ENCODE measurements around the gene PLA2G2F.

DNA sequence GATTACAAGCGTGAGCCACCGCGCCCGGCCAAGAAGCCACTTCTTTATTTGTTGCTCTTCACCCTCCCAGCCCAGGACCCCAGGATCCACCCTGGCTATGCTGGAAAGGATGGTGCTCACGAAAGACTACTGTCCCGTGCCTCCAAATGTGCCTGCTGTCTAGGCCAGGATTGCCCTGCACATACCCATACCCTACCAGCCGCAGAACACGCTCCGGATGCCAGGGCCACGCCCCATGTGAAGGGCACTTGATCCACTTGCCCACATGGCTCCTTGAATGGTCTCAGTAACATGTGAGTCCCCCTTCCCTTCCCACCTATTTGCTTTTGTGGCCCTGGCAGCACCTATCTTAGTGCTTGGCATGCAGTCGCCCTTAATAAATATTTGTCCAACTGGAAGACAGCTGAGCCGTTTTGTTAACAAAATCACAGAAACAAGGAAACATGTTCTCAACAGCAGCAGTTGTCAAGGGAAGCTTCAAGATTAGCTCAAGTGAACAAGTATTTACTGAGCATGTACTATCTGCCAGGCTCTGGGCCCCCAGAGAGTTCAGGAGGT lies 33.0 kb downstream of the PLA2G2F start:
- TF ChIP-seq POLR2AphosphoS5 (IDR thresholded peaks at IDR 0.05; ENCODE audit: low read depth, low read length), result no peak
- no peak for TF ChIP-seq TAF1 (IDR thresholded peaks at IDR 0.05; ENCODE audit: borderline replicate concordance, insufficient read depth, low read length)
- TF ChIP-seq, protein P1, sequence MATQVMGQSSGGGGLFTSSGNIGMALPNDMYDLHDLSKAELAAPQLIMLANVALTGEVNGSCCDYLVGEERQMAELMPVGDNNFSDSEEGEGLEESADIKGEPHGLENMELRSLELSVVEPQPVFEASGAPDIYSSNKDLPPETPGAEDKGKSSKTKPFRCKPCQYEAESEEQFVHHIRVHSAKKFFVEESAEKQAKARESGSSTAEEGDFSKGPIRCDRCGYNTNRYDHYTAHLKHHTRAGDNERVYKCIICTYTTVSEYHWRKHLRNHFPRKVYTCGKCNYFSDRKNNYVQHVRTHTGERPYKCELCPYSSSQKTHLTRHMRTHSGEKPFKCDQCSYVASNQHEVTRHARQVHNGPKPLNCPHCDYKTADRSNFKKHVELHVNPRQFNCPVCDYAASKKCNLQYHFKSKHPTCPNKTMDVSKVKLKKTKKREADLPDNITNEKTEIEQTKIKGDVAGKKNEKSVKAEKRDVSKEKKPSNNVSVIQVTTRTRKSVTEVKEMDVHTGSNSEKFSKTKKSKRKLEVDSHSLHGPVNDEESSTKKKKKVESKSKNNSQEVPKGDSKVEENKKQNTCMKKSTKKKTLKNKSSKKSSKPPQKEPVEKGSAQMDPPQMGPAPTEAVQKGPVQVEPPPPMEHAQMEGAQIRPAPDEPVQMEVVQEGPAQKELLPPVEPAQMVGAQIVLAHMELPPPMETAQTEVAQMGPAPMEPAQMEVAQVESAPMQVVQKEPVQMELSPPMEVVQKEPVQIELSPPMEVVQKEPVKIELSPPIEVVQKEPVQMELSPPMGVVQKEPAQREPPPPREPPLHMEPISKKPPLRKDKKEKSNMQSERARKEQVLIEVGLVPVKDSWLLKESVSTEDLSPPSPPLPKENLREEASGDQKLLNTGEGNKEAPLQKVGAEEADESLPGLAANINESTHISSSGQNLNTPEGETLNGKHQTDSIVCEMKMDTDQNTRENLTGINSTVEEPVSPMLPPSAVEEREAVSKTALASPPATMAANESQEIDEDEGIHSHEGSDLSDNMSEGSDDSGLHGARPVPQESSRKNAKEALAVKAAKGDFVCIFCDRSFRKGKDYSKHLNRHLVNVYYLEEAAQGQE (IDR thresholded peaks at IDR 0.05; ENCODE audit: insufficient read depth in 1 of 2, low read depth in 2 of 2, low read length in 2 of 2), result no peak
- no peak for TF ChIP-seq SIN3A (IDR thresholded peaks at IDR 0.05; ENCODE audit: borderline replicate concordance, insufficient read depth, low read length)
- TF ChIP-seq FOXP2 (optimal IDR thresholded peaks at IDR 0.05; ENCODE audit: borderline replicate concordance, extremely low read depth, extremely low read length, insufficient read depth), result no peak

Data from PFSK-1 (cell line).